Right forelimb (tissue), 1 donor: Measurements from ENCODE around the gene MEPCE.

Experiments used
- DNase-seq: peaks from one replicate; pipeline ENCODE4 v3.0.0-alpha.2; 2018

MEPCE gene

DNA sequence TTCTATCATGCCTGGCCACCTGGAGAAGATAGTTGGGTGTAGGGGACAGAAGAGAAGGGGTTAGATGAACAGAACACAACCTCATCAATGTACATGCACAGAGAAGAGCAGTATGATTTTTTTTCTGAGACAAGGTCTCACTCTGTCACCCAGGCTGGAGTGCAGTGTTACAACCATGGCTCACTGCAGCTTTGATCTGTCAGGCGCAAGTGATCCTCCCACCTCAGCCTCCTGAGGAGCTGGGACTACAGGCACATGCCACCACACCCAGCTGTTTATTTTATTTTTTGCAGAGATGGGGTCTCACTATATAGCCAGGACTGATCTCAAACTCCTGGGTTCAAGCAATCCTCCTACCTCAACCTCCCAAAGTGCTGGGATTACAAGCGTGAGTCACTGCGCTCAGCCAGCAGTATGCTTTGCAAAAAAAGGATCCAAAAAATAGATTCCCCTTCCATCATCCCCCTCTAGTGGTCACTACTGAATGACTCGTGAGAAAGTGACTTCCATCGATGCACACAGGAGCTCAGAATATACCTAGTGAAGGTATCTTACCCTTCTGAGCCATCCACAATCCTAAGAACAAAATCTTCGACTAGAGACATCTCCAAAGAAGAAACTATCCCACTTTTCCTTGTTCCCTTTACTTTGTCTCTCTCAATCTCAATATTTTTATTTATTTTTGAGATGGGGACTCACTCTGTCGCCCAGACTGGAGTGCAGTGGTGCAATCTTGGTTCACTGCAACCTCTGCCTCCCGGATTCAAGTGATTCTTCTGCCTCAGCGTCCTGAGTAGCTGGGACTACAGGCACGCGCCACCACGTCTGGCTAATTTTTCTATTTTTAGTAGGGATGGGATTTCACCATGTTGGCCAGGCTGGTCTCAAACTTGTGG, 22.1 kb upstream of the MEPCE start:
- no peak for DNase-seq

DNA sequence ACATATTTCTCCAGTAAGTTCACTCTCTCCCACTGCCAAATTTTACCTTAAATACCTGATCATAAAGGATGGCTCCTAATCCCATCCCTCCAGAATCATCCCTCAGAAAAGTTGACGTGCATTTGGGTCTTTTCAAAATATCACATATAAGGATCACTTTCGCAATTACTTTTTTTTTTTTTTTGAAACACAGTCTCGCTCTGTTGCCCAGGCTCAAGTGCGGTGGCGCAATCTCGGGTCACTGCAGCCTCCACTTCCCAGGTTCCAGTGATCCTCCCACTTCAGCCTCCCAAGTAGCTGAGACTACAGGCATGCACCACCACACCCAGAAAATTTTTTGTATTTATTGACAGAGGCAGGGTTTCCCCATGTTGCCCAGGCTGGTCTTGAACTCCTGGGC, 18.5 kb upstream of the MEPCE start:
- no peak for DNase-seq

DNA sequence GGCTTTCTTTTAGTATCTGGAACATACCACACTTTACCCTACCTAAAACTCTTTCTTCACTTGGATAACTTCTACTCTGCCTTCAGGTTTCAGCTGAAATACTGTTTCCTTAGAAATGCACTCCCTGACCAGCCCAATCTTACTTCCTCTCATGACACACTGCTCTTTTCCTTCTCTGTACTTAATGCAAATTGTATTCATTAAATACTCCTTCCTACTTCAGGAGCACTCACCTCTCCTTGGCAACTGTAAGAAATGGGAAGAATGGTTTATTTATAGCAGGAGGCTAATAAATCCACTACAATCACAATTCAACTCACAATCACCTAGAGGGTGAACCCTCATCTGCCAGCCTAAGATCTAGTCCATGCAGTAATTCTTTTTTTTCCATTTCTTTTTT, 16.3 kb upstream of the MEPCE start:
- no peak for DNase-seq

DNA sequence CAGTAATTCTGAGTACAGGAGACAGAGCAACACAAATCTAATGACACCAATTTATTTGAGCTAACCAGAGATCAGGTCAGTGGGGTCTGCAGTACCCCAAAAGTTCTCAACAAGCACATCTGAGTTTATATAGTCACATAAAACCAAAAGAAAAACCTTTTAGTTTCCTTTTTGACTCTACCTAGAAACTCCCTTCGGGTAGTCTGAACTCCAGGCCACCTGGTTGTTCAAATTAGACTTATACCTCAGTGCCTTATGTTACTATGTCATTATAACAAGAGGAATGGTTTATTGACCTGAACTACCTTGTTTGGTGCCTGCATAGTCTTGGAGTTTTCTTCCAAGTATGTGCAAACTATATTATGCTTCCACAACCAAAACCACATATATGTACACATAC, 15.7 kb upstream of the MEPCE start:
- DNase-seq, result no peak

DNA sequence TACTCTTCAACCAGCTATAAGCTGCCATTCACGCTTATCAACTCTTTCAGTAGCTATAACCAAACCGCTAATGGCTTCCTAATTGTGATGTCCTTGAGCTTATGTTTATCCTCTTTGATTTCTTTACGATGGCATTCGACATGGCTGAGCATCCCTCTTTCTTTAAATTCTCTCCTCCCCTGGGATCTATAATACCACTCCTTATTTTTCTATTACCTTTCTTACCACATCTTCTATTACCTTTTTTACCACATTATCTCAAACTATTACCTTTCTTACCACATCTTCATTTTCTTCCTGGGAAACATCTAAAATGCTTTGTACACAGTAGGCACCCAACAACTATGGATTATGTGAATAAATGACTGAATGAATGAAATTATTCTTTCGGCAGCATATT, 14.2 kb upstream of the MEPCE start:
- DNase-seq, result no peak

DNA sequence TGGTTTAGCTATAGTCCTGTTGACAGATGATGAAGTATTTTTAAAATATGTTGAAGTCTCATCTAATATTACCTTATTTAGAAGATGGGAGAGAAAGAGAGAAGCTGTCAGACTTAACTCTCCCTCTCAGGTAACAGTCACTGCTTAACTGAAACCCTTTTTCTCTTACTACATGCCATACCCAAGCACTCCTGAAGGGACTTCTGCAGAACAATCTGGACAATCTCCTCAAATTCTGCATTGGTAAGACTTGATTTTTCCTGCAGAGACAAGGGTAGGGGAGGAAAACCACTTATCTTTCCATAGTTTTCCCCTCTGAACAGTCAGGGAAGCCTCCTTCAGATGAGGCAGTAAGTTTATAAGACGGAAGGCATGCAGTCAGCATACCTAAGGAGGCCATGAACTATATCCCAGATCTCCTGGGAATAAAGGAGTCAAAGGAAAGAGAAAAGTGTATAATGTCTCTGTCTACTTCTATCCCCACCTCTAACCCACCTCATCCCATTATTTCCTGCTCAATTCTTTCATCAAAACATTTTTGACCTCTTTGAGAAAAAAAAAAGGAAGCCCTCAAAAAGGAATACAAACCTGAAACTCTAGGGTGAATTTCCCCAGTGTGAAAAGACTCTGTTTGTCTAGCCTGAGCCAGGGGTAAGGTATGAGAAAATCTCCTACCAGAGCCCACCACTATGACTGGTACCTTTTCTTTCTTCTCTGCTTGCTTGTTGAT, 10.5 kb upstream of the MEPCE start:
- no peak for DNase-seq

DNA sequence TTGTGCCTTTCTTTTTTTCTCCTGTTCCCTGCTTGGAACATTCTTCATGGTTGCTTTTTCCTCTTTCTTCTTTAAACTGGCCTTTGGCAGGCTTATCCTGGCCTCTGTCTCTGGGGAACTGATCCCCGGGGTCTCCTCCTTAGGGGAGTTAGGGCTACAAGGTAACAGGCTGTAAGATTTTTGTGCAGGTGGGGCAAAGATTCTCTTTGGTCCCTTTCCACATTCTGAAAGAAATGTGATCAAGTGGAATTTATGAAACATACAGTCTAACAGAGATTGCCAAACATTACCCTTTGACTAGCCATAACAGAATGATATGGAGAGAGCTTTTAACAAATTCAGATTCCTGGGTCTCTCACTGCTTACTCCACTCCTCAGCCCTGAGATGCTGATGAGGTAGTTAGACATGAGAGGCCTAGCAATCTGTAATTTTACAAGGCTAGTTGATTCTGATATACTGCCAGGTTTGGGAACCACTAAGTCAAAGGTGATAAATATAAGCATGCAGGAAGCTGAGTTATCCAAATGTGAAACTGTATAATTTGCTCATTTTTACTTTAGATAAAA, 9.9 kb upstream of the MEPCE start:
- no peak for DNase-seq

DNA sequence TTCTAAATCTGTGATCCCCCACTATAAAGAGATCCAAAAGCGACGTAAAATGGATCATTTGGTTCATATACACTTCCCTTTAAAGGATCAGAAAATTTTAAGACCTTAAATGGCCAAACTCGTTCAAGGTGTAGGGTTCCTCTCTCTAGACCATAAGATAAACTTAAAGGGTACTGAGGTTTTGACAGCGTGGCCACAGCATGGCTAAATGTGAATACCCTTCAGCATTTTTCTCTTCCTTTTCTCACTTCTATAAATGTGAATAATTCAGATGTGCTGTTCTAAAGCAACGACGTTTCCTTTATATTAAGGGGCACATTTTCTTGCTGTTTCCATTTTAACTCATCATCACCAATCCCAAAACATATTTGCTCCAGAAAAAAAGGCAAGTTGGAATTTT, 6.3 kb upstream of the MEPCE start:
- no peak for DNase-seq

DNA sequence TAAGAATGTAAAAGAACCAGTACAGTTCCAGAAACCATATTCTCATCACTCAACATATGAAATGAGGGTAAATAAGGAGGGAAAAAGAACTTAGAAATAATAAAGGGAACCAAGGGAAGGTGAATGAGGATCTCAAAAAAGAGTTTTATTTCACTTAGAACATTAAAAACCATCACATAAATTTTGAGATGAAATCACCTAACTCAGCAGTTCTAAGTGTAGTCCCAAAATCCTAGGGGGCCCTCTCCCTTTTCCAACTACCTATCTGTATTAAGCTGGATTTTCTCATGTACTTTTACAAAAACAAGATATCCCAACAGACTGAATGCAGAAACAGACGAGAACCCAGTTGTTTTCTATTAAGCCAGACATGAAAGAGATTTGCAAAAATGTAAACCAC, 4.3 kb upstream of the MEPCE start:
- DNase-seq, result no peak

DNA sequence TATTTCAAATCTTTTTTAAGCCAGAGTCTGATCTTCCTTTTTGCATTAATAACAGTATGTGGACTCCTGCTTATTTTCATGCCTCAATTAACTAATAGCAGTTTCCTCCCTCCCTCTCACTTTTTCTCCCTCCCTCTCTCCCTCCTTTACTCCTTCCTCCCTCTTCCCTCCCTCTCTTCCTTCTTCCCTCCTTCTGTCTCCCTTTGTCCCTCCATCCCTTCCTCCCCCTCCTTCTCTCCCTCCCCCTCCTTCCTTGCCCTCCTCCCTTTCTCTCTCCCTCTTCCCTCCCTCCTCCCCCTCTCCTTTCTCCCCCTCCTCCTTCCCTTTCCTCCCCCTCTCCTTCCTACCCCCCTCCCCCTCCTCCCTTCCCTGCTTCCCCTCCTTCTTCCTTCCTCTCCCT, 3.1 kb upstream of the MEPCE start:
- no peak for DNase-seq

DNA sequence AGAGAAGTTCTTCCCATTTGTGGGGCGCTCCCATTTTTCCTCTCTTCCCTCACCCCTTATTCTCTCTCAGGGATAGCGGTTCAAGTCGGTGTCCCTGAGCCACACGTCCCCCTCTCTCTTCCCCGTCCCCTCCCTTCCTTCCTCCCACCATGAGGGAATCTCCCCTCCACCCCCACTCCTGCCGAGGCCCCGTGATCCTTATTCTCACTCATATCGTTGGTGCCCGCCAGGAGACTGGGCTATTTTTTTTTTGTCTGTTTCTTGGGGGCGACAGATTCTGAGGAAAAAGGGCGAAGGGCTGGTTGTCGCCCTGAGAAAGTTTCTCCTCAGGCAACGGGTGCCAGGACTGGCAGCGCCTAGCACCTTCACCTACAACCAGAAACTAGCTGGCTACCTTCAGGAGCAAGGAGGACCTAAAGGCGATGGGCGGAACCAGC, 1.9 kb upstream of the MEPCE start:
- DNase-seq, result no peak

DNA sequence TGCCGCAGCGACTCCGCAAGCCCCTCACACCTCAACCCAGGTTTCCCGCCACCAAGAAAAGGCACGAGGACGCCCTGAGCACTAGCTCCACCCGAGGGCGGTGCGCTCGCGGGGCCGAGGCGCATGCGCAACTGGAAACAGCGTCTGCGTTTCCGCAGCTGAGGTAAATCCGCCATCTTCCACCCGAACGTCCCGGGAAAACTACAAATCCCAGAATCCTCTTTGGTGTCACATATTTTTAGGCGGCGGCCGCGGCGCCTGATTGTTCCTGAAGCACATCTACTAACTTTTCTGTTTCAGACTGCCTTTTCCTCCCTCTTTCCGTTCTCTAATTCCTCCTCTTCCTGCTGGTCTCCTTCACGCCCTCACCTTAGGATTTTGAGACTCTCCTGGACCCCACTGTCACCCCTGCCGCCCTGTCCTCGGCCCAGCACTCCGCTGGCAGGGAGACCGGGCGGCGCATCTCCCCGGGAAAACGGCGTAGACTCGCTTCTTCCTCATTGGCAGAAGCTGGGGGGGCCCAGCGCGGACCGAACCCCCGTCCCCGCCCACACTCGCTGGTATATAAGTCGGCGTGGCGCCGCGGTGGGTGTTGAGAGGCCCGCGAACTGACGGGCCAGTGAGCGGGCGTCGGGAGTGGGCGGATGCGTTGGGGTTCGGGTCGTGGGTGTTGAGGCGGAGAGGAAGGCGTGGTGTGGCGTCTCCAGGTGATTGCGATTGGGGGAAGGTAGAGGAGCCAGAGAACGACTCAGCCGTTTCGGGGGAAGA, 1.2 kb upstream of the MEPCE start, which contains the start of gene ZCWPW1:
Gene ZCWPW1, minus strand, starts transcription at position 505 of the 768 bp plus-strand sequence. CDS start 8,054 bp downstream, outside the sequence.
- peak; percentile 97 for DNase-seq

DNA sequence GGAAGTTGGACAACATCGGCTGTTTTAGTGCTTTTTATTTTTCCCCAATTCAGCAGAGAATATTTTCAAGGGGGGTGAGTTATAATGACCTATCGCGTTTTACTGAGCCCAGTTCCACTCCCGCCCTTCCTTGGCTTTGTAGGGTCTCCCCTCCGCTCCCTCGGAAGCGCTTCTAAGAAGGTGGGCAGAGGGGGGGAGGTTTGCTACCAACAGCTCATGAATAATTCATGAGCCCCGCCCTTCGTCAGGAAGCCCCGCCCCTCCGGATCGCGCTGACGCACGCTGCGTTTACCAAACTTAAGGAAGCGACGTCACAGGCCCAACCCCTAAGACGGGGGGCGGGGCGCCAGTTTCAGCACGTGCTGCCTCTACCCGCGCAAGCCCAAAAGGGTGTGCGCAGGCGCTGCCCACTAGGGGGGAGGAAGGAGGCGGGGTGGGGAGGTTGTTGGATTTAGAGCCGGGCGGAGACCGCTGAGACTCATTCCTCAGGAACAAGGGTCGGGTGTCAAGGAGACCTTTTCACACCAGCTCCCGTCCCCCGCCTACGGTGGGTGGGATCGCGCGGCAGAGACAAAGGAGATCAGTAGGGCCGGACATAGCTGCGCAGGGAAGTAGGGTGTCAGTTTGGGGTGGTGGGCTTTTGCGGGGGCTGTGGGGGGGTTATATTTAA, 529 bp upstream of the MEPCE start:
- peak; percentile 100 for DNase-seq

DNA sequence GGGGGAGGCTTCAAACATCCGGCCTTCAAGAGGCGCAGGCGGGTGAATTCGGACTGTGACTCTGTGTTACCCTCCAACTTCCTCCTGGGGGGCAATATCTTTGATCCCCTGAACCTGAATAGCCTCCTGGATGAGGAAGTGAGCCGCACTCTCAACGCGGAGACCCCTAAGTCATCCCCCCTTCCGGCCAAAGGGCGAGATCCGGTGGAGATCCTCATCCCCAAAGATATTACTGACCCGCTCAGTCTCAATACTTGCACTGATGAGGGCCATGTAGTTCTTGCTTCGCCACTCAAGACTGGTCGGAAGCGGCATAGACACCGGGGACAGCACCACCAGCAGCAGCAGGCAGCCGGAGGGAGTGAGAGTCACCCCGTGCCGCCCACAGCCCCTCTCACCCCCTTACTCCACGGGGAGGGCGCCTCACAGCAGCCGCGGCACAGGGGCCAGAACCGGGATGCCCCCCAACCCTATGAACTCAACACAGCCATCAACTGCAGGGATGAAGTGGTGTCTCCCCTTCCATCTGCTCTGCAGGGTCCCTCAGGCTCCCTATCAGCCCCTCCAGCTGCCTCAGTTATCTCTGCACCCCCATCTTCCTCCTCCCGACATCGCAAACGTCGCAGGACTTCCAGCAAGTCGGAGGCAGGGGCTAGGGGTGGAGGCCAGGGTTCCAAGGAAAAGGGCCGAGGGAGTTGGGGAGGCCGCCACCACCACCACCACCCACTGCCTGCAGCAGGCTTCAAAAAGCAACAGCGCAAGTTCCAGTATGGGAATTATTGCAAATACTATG, 1.1 kb downstream of the MEPCE start:
- DNase-seq, result no peak

DNA sequence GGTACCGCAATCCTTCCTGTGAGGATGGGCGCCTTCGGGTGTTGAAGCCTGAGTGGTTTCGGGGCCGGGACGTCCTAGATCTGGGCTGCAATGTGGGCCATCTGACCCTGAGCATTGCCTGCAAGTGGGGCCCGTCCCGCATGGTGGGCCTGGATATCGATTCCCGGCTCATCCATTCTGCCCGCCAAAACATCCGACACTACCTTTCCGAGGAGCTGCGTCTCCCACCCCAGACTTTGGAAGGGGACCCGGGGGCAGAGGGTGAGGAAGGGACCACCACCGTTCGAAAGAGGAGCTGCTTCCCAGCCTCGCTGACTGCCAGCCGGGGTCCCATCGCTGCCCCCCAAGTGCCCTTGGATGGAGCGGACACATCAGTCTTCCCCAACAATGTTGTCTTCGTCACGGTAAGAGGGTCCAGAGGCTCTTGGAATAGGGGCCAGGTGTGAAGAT, 1.7 kb downstream of the MEPCE start:
- DNase-seq, result no peak

DNA sequence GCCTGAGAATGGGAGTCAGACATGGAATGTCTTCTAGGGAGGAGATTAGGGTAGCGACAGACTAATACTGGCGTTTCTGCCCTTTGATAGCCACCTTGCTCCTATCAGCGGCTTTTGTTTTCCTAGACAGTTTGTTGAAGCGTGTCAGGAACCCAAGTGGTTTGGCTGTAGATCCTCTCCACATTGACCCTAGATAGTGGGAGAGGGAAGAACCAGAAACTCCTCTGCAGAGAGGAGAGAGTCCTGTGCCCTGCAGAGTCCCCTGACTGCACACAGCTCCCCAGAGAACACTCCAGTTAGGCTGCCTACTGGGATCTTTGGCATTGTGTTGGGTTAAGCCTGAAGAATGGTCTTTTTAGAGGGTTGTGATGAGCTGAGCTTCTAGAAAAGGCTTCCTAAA, 2.4 kb downstream of the MEPCE start:
- no peak for DNase-seq

DNA sequence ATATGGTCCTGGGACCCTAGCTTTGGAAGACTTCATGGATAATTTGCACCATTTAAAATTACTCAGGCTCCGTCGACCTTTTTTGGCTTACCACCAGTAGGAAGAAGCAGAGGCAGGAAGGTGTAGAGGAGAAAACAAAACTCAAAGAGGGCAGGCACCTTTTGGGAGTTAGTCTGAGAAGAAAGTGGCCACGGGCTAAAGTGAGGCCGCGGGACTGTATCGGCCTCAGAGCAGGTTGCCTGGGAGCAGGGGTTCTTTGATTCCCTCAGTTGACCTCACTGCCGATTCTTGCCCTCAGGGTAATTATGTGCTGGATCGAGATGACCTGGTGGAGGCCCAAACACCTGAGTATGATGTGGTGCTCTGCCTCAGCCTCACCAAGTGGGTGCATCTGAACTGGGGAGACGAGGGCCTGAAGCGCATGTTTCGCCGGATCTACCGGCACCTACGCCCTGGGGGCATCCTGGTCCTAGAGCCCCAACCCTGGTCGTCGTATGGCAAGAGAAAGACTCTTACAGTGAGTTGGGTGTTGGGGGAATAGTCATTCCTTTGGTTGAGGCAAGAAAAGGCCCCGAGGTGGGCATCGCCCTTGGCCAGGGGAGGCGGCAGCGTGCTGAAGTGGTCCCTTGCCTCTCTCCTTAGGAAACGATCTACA, 3.1 kb downstream of the MEPCE start:
- no peak for DNase-seq

DNA sequence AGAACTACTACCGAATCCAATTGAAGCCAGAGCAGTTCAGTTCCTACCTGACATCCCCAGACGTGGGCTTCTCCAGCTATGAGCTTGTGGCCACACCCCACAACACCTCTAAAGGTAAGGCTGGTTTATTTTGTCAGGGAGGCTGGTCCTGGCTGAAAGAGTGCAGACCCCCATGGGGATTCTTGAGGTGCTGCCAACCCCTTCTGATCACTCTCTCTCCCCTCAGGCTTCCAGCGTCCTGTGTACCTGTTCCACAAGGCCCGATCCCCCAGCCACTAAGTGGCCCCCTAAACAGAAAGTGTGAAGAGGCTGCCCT, 3.6 kb downstream of the MEPCE start:
- no peak for DNase-seq

DNA sequence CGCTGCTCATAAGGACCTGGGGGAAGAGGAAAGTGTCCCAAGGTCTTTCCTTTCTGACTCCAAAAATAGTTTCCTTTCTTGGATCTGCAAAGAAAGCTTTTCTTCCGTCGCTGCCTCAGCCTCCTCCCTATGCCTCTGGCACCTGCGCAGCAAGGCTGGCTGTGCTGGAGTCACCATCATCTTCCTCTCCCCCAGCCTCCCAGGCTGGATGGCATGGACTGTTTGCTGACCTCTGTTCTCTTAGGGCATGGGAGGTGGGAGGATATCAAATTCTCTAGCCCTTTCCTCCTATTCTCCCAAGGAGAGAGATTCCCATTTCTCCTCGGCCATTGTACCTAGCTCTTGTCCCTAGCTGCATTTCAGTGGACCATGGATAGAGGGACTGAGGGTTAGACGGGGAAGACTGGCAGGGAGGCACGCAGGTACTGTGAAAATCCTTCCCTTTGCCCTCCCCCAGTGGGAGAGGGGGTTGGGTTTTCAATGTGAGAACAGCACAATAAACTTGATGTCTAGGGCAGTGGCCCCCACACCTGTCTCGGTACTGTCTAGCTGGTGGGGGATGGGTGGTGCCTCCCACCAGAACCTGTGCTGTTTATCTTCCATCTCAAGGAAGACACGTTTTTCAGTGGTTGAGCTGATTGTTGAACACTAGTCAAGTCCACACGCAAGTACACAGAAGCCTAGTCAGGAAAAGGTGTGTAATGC, 4.1 kb downstream of the MEPCE start:
- DNase-seq, result no peak
